Epithelial cell of umbilical artery (primary cell): ENCODE data around the gene S100A7. TPM values are rescaled to one million over a fixed set of nuclear protein-coding genes. Genes with fewer than 3 reads are reported as not detected.

Experiments used
- total RNA-seq: library from RNA; depleted of rRNA; stranded (reverse); fragments of >200 nt; gene quantifications from 2 replicates; pipeline ENCODE4 v1.2.3, GENCODE V29; 2014

Gene S100A7
- not detected in 2 replicates for total RNA-seq

GRCh38 chr1:153460551-153460950 is at the start of gene S100A7:
TSS of gene S100A7 (minus strand) at chr1:153460651. CDS start at chr1:153459013, 1,638 bp downstream.

GRCh38 chr1:153415850-153416570 is 44.4 kb downstream of the S100A7 start, which contains the start of gene S100A7A:
TSS of gene S100A7A (plus strand) at chr1:153416520. CDS start at chr1:153418083, 1,563 bp downstream.

Other genes with a start within 250 kb of the S100A7 start
- not detected in 2 replicates for gene PRR9, start 243.1 kb downstream of the S100A7 start, total RNA-seq
- gene LORICRIN, start 201.0 kb downstream of the S100A7 start, total RNA-seq, result not detected in 2 replicates
- not detected in 2 replicates for gene PGLYRP3, start 147.7 kb downstream of the S100A7 start, total RNA-seq
- gene PGLYRP4, start 111.8 kb downstream of the S100A7 start, total RNA-seq, result not detected in 2 replicates
- not detected in 2 replicates for gene S100A9, start 102.8 kb downstream of the S100A7 start, total RNA-seq
- gene S100A12, start 85.0 kb downstream of the S100A7 start, total RNA-seq, result not detected in 2 replicates
- gene S100A8, start 69.6 kb downstream of the S100A7 start, total RNA-seq, result not detected in 2 replicates
- gene S100A7A, start 44.1 kb downstream of the S100A7 start, total RNA-seq, result not detected in 2 replicates
- gene S100A6, start 75.3 kb upstream of the S100A7 start, total RNA-seq, result 410 and 1,438 TPM in 2 replicates
- not detected in 2 replicates for gene S100A5, start 80.3 kb upstream of the S100A7 start, total RNA-seq
- gene S100A4, start 85.2 kb upstream of the S100A7 start, total RNA-seq, result 5.8 and 7.9 TPM in 2 replicates
- 0.30 and 0.97 TPM in 2 replicates for gene S100A3, start 88.6 kb upstream of the S100A7 start, total RNA-seq
- gene S100A2, start 105.2 kb upstream of the S100A7 start, total RNA-seq, result 2.9 and 4.0 TPM in 2 replicates
- gene S100A16, start 152.5 kb upstream of the S100A7 start, total RNA-seq, result 470 and 513 TPM in 2 replicates
- gene S100A14, start 155.7 kb upstream of the S100A7 start, total RNA-seq, result not detected in 2 replicates
- gene S100A13, start 166.9 kb upstream of the S100A7 start, total RNA-seq, result 143 and 172 TPM in 2 replicates
- not detected in 2 replicates for gene S100A1, start 167.8 kb upstream of the S100A7 start, total RNA-seq
- 26.3 and 34.0 TPM in 2 replicates for gene CHTOP, start 173.4 kb upstream of the S100A7 start, total RNA-seq
- gene SNAPIN, start 198.1 kb upstream of the S100A7 start, total RNA-seq, result 57.2 and 74.3 TPM in 2 replicates
- 348 and 363 TPM in 2 replicates for gene ILF2, start 210.3 kb upstream of the S100A7 start, total RNA-seq
- gene NPR1, start 218.0 kb upstream of the S100A7 start, total RNA-seq, result 2.6 and 6.7 TPM in 2 replicates